Endothelial cell of umbilical vein (primary cell): Measurements from ENCODE around the gene HCN1. TPM values are rescaled to one million over a fixed set of nuclear protein-coding genes. Genes with fewer than 3 reads are reported as not detected.

ENCODE experiments used
- BruUV-seq: library from RNA; stranded (reverse); fragments of 400-500 nt; replicated peaks from 2 replicates; lab custom pipeline; 2021; lab: Mats Ljungman, UMichigan
- CTCF ChIA-PET: fragments of 300-600, 350-600 bp; sonication (Branson Sonifier 250); formaldehyde crosslinking; loops from one replicate; lab custom pipeline; 2021; ENCODE audit warnings: antibody characterized with exemption, inconsistent platforms; lab: Charles Lee
- POLR2A ChIA-PET: fragments of 300-600, 350-600 bp; sonication (Branson Sonifier 250); formaldehyde crosslinking; loops from one replicate; lab custom pipeline; 2021; ENCODE audit warnings: antibody characterized with exemption, inconsistent platforms; lab: Charles Lee
- DNase-seq: peaks from one replicate; pipeline ENCODE4 v3.0.0-alpha.2; 2011; ENCODE audit warnings: low read depth, low spot score
- FAIRE-seq: peaks from 2 replicates; lab custom pipeline; 2011; peaks lifted over from hg19 to GRCh38; lab: Jason Lieb, UNC
- H2AFZ ChIP-seq: 2 replicates; pipeline ENCODE4 v1.6.0; 2012; ENCODE audit warnings: low read depth, low read length, control low read depth, inconsistent platforms
- H3K27ac ChIP-seq: 2 replicates; pipeline ENCODE4 v1.5.1; 2011; ENCODE audit warnings: low read depth, mild to moderate bottlenecking, control low read depth, low read length, moderate library complexity; ENCODE audit not compliant: insufficient read depth
- H3K27me3 ChIP-seq, 2 experiments: 2 replicates each; pipeline versions ENCODE4 v1.6.0 to v1.6.1; 2011; ENCODE audit warnings: low read length in 2 of 2, mixed read lengths in 1 of 2; ENCODE audit not compliant: control insufficient read depth in 2 of 2, insufficient read depth in 2 of 2
- H3K36me3 ChIP-seq, 2 experiments: 2 replicates in 1 of 2; 3 replicates in 1 of 2; pipeline ENCODE4 v1.5.1; 2011; ENCODE audit warnings: low read length in 2 of 2, mild to moderate bottlenecking in 1 of 2, moderate library complexity in 1 of 2; ENCODE audit not compliant: control insufficient read depth in 2 of 2, insufficient read depth in 2 of 2; ENCODE audit errors: extremely low read depth in 1 of 2
- H3K4me1 ChIP-seq: 3 replicates; pipeline ENCODE4 v1.5.1; 2011; ENCODE audit warnings: mild to moderate bottlenecking, low read length; ENCODE audit not compliant: control insufficient read depth, insufficient read depth; ENCODE audit errors: extremely low read depth
- H3K4me2 ChIP-seq: 2 replicates; pipeline ENCODE4 v1.6.1; 2011; ENCODE audit warnings: low read length, control low read depth, mixed read lengths; ENCODE audit not compliant: insufficient read depth
- H3K4me3 ChIP-seq, 3 experiments: fragments of 200-600 bp in 1 of 3; sonication (generic), shearing (Covaris generic) in 1 of 3; replicated peaks in 1 of 3; 2 replicates each; pipeline ENCODE4 v1.5.1; 2011 to 2016; ENCODE audit warnings: control low read depth in 3 of 3, low read length in 3 of 3, mild to moderate bottlenecking in 2 of 3, inconsistent platforms in 1 of 3, low read depth in 1 of 3, moderate library complexity in 1 of 3; ENCODE audit not compliant: insufficient read depth in 1 of 3
- H3K79me2 ChIP-seq: 2 replicates; pipeline ENCODE4 v1.6.0; 2012; ENCODE audit warnings: low read length, inconsistent platforms; ENCODE audit not compliant: control insufficient read depth, insufficient read depth
- H3K9ac ChIP-seq: replicated peaks from 2 replicates; pipeline ENCODE3; 2011; ENCODE audit warnings: low read length, control low read depth; ENCODE audit not compliant: insufficient read depth; ENCODE audit errors: extremely low read depth
- H3K9me1 ChIP-seq: replicated peaks from 3 replicates; pipeline ENCODE4 v1.6.0; 2011; ENCODE audit warnings: mild to moderate bottlenecking, low read length; ENCODE audit not compliant: control insufficient read depth, insufficient read depth; ENCODE audit errors: extremely low read depth
- H3K9me3 ChIP-seq: replicated peaks from 2 replicates; pipeline ENCODE4 v1.5.1; 2012; ENCODE audit warnings: low read length, inconsistent platforms; ENCODE audit not compliant: control insufficient read depth, insufficient read depth
- H4K20me1 ChIP-seq: replicated peaks from 2 replicates; pipeline ENCODE3; 2011; ENCODE audit warnings: mild to moderate bottlenecking, low read length; ENCODE audit not compliant: control insufficient read depth, insufficient read depth; ENCODE audit errors: extremely low read depth
- GATA2 ChIP-seq: IDR thresholded peaks from 2 replicates; pipeline ENCODE4 v1.7.0; 2011; ENCODE audit warnings: low read depth, mild to moderate bottlenecking, moderate library complexity, mixed read lengths, low read length; ENCODE audit not compliant: insufficient read length, insufficient read depth
- MYC ChIP-seq: IDR thresholded peaks from one replicate; pipeline ENCODE4 v1.6.1; 2011; ENCODE audit warnings: mild to moderate bottlenecking, low read depth, low read length
- POLR2A ChIP-seq: IDR thresholded peaks from 2 replicates; pipeline ENCODE4 v1.6.1; 2012; ENCODE audit warnings: low read depth, mild to moderate bottlenecking, control low read depth, low read length
- dilution Hi-C: fragments of 300-500 bp; cut with MboI; formaldehyde crosslinking; loops from one replicate; pipeline ENCODE4 v1.15.0; 2019; ENCODE audit warnings: low sequenced_read_pairs; ENCODE audit not compliant: extremely low pct_ligation_motif_present
- intact Hi-C: fragments of 100-400 bp; cut with micrococcal nuclease; formaldehyde crosslinking; loops from one replicate; pipeline ENCODE4 v1.10.0; 2022
- polyA plus RNA-seq, 4 experiments: library from polyadenylated mRNA; depleted of rRNA in 3 of 4; stranded (reverse) in 3 of 4; unstranded in 1 of 4; fragments of >200 nt; gene quantifications; 2 replicates each; pipeline versions ENCODE4 v1.2.1 to v1.2.3, GENCODE V29; 2011 to 2012; ENCODE audit warnings: missing spikeins in 1 of 4
- total RNA-seq: library from RNA; stranded (reverse); gene quantifications from 2 replicates; pipeline ENCODE4 v1.2.3, GENCODE V29; 2021

HCN1 gene
- total and polyA plus RNA-seq, 2 donors (not counting 3 experiments of a cell fraction or from before 2014, with no cell fraction given) = not detected

DNA sequence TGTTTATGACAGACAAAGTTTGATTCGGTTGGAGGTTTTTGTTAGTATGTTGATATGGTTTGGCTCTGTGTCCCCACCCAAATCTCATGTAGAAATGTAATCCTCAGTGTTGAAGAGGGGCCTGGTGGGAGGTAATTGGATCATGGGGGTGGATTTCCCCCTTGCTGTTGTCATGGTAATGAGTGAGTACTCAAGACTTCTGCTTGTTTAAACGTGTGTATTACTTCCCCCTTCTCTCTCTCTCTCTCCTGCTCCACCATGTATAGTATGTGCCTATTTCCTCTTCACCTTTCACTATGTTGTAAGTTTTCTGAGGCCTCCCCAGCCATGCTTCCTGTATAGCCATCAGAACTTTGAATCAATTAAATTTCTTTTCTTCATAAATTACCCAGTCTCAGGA lies 415.1 kb downstream of the HCN1 start:
- POLR2A ChIA-PET = no interaction called here
- dilution Hi-C loops (no loop called here), intact Hi-C loops (no loop called here)
- Histone ChIP-seq H3K9me3 (no peaks in the 10 kb centered on the region), H3K4me3 (no peak overlapping the region), H3K4me1 (no peaks in the 10 kb centered on the region), H3K9ac (no peak overlapping the region), H3K27me3 (no peaks in the 10 kb centered on the region), H3K9me1 (no peaks in the 10 kb centered on the region), H3K27ac (no peak overlapping the region), H3K36me3 (no peaks in the 10 kb centered on the region), H2AFZ (no peak overlapping the region), H4K20me1 (no peaks in the 10 kb centered on the region), H3K79me2 (no peaks in the 10 kb centered on the region), H3K4me2 (no peak overlapping the region)
- no peak for TF ChIP-seq MYC
- TF ChIP-seq POLR2A = no peak
- CTCF ChIA-PET = no interaction called here
- FAIRE-seq (no peak), DNase-seq (no peak)
- BruUV-seq = no TSS peak

DNA sequence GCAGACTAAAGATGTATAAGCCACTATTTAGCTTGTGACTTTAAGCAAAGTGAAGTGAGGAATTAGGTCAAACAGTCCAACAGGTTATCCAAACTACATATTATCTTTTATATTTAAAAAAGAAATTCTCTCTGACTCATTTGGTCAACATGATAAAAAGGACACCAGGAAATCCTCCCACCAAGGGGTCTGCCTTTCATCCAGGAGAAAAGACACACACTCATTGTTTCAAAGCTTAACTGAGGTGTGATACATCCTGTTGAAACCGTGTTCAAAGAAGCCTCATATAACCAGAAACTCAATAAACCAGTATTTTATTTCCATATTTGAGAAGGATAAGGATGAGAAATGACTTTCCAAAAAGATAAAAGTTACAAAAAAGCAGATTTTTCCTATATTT lies 417.1 kb downstream of the HCN1 start:
- intact Hi-C loops = no loop called here
- no peak for TF ChIP-seq GATA2
- POLR2A ChIA-PET = no interaction called here

More for the DNA sequence above, 417.1 kb downstream of the HCN1 start:
- no TSS peak for BruUV-seq
- no peaks in the 10 kb centered on the region for H3K9me1 ChIP-seq
- H3K36me3 ChIP-seq = no peaks in the 10 kb centered on the region
- no peaks in the 10 kb centered on the region for H3K27me3 ChIP-seq
- no peak overlapping the region for H3K27ac ChIP-seq
- H3K4me2 ChIP-seq = no peak overlapping the region
- dilution Hi-C loops = no loop called here
- FAIRE-seq (no peak), DNase-seq (no peak)
- no peak overlapping the region for H2AFZ ChIP-seq
- H3K9ac ChIP-seq = no peak overlapping the region
- CTCF ChIA-PET = no interaction called here
- H3K9me3 ChIP-seq = no peaks in the 10 kb centered on the region
- no peak overlapping the region for H3K4me3 ChIP-seq
- no peaks in the 10 kb centered on the region for H3K79me2 ChIP-seq
- H3K4me1 ChIP-seq = no peaks in the 10 kb centered on the region
- no peaks in the 10 kb centered on the region for H4K20me1 ChIP-seq
